Ovary (tissue), 3 donors: ENCODE measurements around the gene RBM23.
A peak's percentile ranks its signal among the peaks of the same experiment; 100 is the strongest.

Experiments
- EP300 ChIP-seq: sonication (generic); formaldehyde crosslinking; IDR thresholded peaks from one replicate; pipeline ENCODE4 v1.6.1; 2017; ENCODE audit warnings: antibody characterized with exemption
- POLR2A ChIP-seq: fragments of 450-650 bp; IDR thresholded peaks from one replicate; pipeline ENCODE4 v1.6.1; 2017; ENCODE audit warnings: antibody characterized with exemption, mild to moderate bottlenecking, moderate library complexity
- TF ChIP-seq, protein P1 (sequence below), 3 donors: fragments of 450-650 bp in 2 of 3; fragments of 200-600 bp in 1 of 3; IDR thresholded peaks; one replicate each; pipeline versions ENCODE4 v1.5.1 to v1.8.0; 2016 to 2022; ENCODE audit warnings: antibody characterized with exemption in 3 of 3, mild to moderate bottlenecking in 1 of 3
- donor health status: DM: no; HTN: no; CAD: no.

DNA sequence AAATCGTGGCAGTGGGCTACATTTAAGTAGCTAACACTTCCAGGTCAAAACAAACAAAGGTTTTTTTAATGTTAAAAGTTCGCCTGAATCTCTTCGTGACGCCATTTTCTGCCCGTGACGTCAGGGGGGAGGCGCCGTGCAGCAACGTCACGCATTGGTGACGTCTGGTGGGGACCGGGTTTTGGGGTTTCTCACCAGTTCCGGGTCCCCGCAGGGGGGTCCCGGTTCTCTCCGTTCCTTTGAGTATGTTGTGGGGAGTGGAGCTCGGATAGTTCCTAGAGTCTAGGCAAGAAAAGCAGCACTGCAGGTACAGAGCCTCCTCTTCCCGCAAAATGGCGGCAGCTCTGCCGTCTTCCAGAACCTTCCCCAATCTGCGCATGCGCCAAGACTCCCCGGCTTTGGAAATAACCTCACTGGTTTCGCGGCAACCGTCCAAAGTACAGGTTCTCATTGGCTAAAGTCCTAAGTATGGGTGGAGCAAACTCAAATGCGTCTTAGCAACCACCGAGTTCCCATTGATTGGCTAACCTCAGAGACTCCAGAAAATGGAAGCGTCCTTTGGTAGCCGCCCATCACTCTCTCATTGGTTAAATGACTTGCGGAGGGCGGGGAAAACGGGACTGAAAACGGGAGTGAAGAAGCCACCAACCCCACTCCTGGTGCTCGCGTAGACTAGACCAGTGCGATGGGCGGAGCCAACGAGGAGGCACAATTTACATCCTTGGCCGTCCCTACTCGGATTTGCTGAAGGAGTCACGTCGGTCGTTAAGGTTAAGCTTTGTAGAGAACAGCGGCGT is at the start of gene RBM23:
- peak; percentile 92 for TF ChIP-seq POLR2A
- TF ChIP-seq, protein P1, sequence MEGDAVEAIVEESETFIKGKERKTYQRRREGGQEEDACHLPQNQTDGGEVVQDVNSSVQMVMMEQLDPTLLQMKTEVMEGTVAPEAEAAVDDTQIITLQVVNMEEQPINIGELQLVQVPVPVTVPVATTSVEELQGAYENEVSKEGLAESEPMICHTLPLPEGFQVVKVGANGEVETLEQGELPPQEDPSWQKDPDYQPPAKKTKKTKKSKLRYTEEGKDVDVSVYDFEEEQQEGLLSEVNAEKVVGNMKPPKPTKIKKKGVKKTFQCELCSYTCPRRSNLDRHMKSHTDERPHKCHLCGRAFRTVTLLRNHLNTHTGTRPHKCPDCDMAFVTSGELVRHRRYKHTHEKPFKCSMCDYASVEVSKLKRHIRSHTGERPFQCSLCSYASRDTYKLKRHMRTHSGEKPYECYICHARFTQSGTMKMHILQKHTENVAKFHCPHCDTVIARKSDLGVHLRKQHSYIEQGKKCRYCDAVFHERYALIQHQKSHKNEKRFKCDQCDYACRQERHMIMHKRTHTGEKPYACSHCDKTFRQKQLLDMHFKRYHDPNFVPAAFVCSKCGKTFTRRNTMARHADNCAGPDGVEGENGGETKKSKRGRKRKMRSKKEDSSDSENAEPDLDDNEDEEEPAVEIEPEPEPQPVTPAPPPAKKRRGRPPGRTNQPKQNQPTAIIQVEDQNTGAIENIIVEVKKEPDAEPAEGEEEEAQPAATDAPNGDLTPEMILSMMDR (IDR thresholded peaks at IDR 0.05) = peak in 1 of 3 donors; percentile 33
- TF ChIP-seq EP300 = peak; percentile 65
